HepG2 (cell line): ENCODE results near the gene SCAND1. TPM values are rescaled to one million over a fixed set of nuclear protein-coding genes. Genes with fewer than 3 reads are reported as not detected.

Experiments used
- ATAC-seq: fragments of 200-7000 bp; cut with Tn5 transposase; 3 replicates; pipeline ENCODE4 v1.9.1; 2020; ENCODE audit warnings: mild to moderate bottlenecking, moderate library complexity
- BruUV-seq: library from RNA; stranded (reverse); fragments of 400-500 nt; replicated peaks from 2 replicates; lab custom pipeline; 2021; lab: Mats Ljungman, UMichigan
- CTCF ChIA-PET: fragments of 300-600 bp; formaldehyde crosslinking; extraction: SDS; loops from one replicate; lab custom pipeline; 2021; ENCODE audit warnings: low total read pairs, inconsistent platforms, low intra/inter-chr PET ratio; lab: Yijun Ruan, JAX
- POLR2A ChIA-PET: fragments of 350-600 bp; sonication (Branson Sonifier 250); formaldehyde crosslinking; loops from one replicate; lab custom pipeline; 2020; ENCODE audit warnings: antibody characterized with exemption, inconsistent platforms; lab: Yijun Ruan, JAX
- DNase-seq: peaks from one replicate; pipeline ENCODE4 v3.0.0-alpha.2; 2015; ENCODE audit warnings: low spot score
- FAIRE-seq: peaks from 3 replicates; lab custom pipeline; 2011; peaks lifted over from hg19 to GRCh38; lab: Jason Lieb, UNC
- H2AFZ ChIP-seq: one replicate; pipeline ENCODE4 v1.6.1; 2011; ENCODE audit warnings: low read length, inconsistent platforms
- H3K27ac ChIP-seq: fragments of 300-600 bp; 3 replicates; pipeline ENCODE4 v1.8.0; 2011; ENCODE audit warnings: mixed run types, mild to moderate bottlenecking, mixed read lengths, low read length, inconsistent platforms; ENCODE audit not compliant: insufficient read depth; ENCODE audit errors: extremely low read length
- H3K27me3 ChIP-seq, 2 experiments: fragments of 200-600 bp in 1 of 2; 2 replicates in 1 of 2; 3 replicates in 1 of 2; pipeline versions ENCODE4 v1.6.0 to v1.8.0; 2011; ENCODE audit warnings: low read length in 2 of 2, mild to moderate bottlenecking in 2 of 2, moderate library complexity in 2 of 2, inconsistent platforms in 1 of 2; ENCODE audit not compliant: insufficient read depth in 2 of 2, control insufficient read depth in 1 of 2
- H3K36me3 ChIP-seq, 2 experiments: fragments of 200-600 bp in 1 of 2; replicated peaks in 1 of 2; 2 replicates in 1 of 2; 3 replicates in 1 of 2; pipeline versions ENCODE4 v1.5.1 to v1.8.0; 2011; ENCODE audit warnings: low read length in 2 of 2, inconsistent platforms in 1 of 2; ENCODE audit not compliant: insufficient read depth in 2 of 2, control insufficient read depth in 1 of 2
- H3K4me1 ChIP-seq: 2 replicates; pipeline ENCODE4 v1.5.1; 2012; ENCODE audit warnings: low read length, inconsistent platforms; ENCODE audit not compliant: insufficient read depth
- H3K4me2 ChIP-seq: 2 replicates; pipeline ENCODE4 v1.6.0; 2011; ENCODE audit warnings: low read depth, low read length, inconsistent platforms
- H3K4me3 ChIP-seq, 3 experiments: fragments of 200-600 bp in 1 of 3; sonication (generic), shearing (Covaris generic) in 1 of 3; replicated peaks in 1 of 3; 2 replicates each; pipeline ENCODE4 v1.5.1; 2011 to 2016; ENCODE audit warnings: low read length in 3 of 3, inconsistent platforms in 2 of 3, low read depth in 2 of 3, mild to moderate bottlenecking in 2 of 3, control low read depth in 1 of 3, mixed read lengths in 1 of 3; ENCODE audit not compliant: insufficient read depth in 1 of 3
- H3K79me2 ChIP-seq: one replicate; pipeline ENCODE4 v1.6.1; 2011; ENCODE audit warnings: low read length, inconsistent platforms; ENCODE audit not compliant: insufficient read depth
- H3K9ac ChIP-seq: 2 replicates; pipeline ENCODE4 v1.6.0; 2011; ENCODE audit warnings: mild to moderate bottlenecking, low read depth, low read length, inconsistent platforms; ENCODE audit not compliant: insufficient read depth
- H3K9me3 ChIP-seq: 2 replicates; pipeline ENCODE4 v1.5.1; 2012; ENCODE audit warnings: mild to moderate bottlenecking, low read length
- H4K20me1 ChIP-seq: 2 replicates; pipeline ENCODE4 v1.6.0; 2011; ENCODE audit warnings: inconsistent platforms, mild to moderate bottlenecking, low read length, moderate library complexity; ENCODE audit not compliant: insufficient read depth
- ARNT2 ChIP-seq: sonication (generic); formaldehyde crosslinking; IDR thresholded peaks from 2 replicates; pipeline ENCODE4 v1.8.0; 2022; ENCODE audit warnings: mild to moderate bottlenecking, low read depth, missing genetic modification reagents, moderate library complexity
- CBX1 ChIP-seq: IDR thresholded peaks from one replicate; pipeline ENCODE4 v1.6.1; 2016; ENCODE audit warnings: antibody characterized with exemption, low read depth
- GATAD2A ChIP-seq: IDR thresholded peaks from 2 replicates; pipeline ENCODE4 v1.6.1; 2016
- JARID2 ChIP-seq: sonication (generic); formaldehyde crosslinking; IDR thresholded peaks from 2 replicates; pipeline ENCODE4 v1.8.1; 2023; ENCODE audit warnings: missing genetic modification reagents, inconsistent platforms; ENCODE audit not compliant: insufficient replicate concordance
- JUNB ChIP-seq: sonication (generic); formaldehyde crosslinking; IDR thresholded peaks from 2 replicates; pipeline ENCODE4 v1.8.0; 2022; ENCODE audit warnings: missing genetic modification reagents, mild to moderate bottlenecking, borderline replicate concordance
- TMF1 ChIP-seq: sonication (generic); formaldehyde crosslinking; IDR thresholded peaks from 2 replicates; pipeline ENCODE4 v1.8.1; 2022; ENCODE audit warnings: low read depth, missing genetic modification reagents
- ZNF136 ChIP-seq: sonication (generic); formaldehyde crosslinking; IDR thresholded peaks from 2 replicates; pipeline ENCODE4 v1.8.1; 2022; ENCODE audit warnings: low read depth, mild to moderate bottlenecking, moderate library complexity, missing genetic modification reagents
- ZNF670 ChIP-seq: sonication (generic); formaldehyde crosslinking; IDR thresholded peaks from 2 replicates; pipeline ENCODE4 v1.8.0; 2022; ENCODE audit warnings: mild to moderate bottlenecking, missing genetic modification reagents, borderline replicate concordance
- ZNF781 ChIP-seq: sonication (generic); formaldehyde crosslinking; IDR thresholded peaks from 2 replicates; pipeline ENCODE4 v1.5.1; 2020; ENCODE audit warnings: borderline replicate concordance, mild to moderate bottlenecking, missing genetic modification reagents; ENCODE audit errors: not compliant biosample characterization
- WGBS: methylation state at CpG from one replicate; pipeline ENCODE4 v1.1.6; 2017; ENCODE audit warnings: low lambda C conversion rate; 5-methylcytosine and 5-hydroxymethylcytosine counted together
- in situ Hi-C: cut with HindIII; loops from 2 replicates; pipeline ENCODE4 v1.10.0; 2017; ENCODE audit warnings: low pct_unique_long_range_greater_than_20kb; ENCODE audit not compliant: extremely low pct_ligation_motif_present
- intact Hi-C: fragments of 100-400 bp; cut with micrococcal nuclease; formaldehyde crosslinking; loops from one replicate; pipeline ENCODE4 v1.10.0; 2022; ENCODE audit not compliant: unreplicated experiment
- polyA plus RNA-seq, 8 experiments: library from polyadenylated mRNA; depleted of rRNA in 3 of 8; stranded (reverse) in 7 of 8; unstranded in 1 of 8; fragments of >200 nt; fragmentation: Illumina TruSeq in 4 of 8; extraction: Trizol in 4 of 8; gene quantifications; 2 replicates each; pipeline versions ENCODE4 v1.2.1 to v1.2.3, GENCODE V29; 2011 to 2016; ENCODE audit warnings: low read depth in 4 of 8, missing spikeins in 1 of 8, mixed read lengths in 1 of 8; ENCODE audit not compliant: insufficient read depth in 1 of 8
- total RNA-seq, 5 experiments: library from RNA; depleted of rRNA; stranded (reverse); fragments of >200 nt; fragmentation: Illumina TruSeq; extraction: Trizol; gene quantifications; 2 replicates each; pipeline ENCODE4 v1.2.3, GENCODE V29; 2016; ENCODE audit warnings: low read depth in 1 of 5
- TF ChIP-seq, protein P1 (sequence below): sonication (generic); formaldehyde crosslinking; IDR thresholded peaks from 2 replicates; pipeline ENCODE4 v1.5.0; 2020; ENCODE audit warnings: mild to moderate bottlenecking, missing genetic modification reagents, borderline replicate concordance
- TF ChIP-seq, protein P2 (sequence below): sonication (generic); formaldehyde crosslinking; IDR thresholded peaks from 2 replicates; pipeline ENCODE4 v1.8.1; 2023; ENCODE audit warnings: missing genetic modification reagents, inconsistent platforms, borderline replicate concordance
- TF ChIP-seq, protein P3 (sequence below): IDR thresholded peaks from 2 replicates; pipeline ENCODE4 v1.6.1; 2016; ENCODE audit warnings: mild to moderate bottlenecking, missing biosample characterization, missing genetic modification reagents
- TF ChIP-seq, protein P4 (sequence below): sonication (generic); formaldehyde crosslinking; IDR thresholded peaks from 2 replicates; pipeline ENCODE4 v1.4.0; 2020; ENCODE audit warnings: missing genetic modification reagents, borderline replicate concordance
- TF ChIP-seq, protein P5 (sequence below): sonication (generic); formaldehyde crosslinking; IDR thresholded peaks from 2 replicates; pipeline ENCODE4 v1.4.0; 2020; ENCODE audit warnings: missing genetic modification reagents

SCAND1 gene
- total and polyA plus RNA-seq, 2 of the 13 experiments (the other 11 are each of a cell fraction or from before 2014, with no cell fraction given): 19.3 to 109 TPM

DNA sequence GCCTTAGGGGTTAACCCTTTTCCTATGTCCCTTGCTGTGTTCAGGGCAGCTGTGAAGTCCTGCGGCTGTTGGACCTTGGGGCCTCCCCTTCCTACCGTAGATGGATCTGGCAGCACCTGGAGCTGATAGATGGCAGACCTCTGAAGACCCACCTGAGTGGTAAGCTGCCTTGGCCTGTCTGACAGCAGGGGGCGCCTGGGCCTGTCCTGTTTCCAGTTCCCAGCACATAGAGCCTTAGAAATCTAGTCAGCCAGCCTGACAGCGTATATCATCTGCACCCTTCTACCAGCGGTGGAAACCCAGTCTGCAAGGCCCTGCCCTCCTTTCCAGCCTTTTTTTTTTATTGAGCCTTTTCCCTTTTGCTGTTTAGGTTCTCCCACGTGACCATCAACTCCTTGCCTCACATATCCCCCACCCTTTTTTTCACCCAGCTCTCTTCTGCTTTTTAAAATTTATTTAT is 40.7 kb upstream of the SCAND1 start:
- 4% methylated on average over 5 of the region's 6 CpGs for WGBS
- intact Hi-C loops (loop anchor here (1.0 to 10.0 kb wide), 4 partner anchors 54 to 440 kb away; no protein-coding TSS in a partner anchor), in situ Hi-C loops (loop anchor here (5.0 kb wide), 2 partner anchors 142 to 202 kb away; no protein-coding TSS in a partner anchor)
- no peak overlapping the region for H3K4me3 ChIP-seq
- no peaks in the 10 kb centered on the region for H3K4me1 ChIP-seq
- CTCF ChIA-PET: interaction anchor here (1.5 to 7.4 kb wide), 3 partner anchors 143 to 444 kb away, joined by 3 to 259 read pairs (median 34); no protein-coding TSS in a partner anchor
- peak; percentile 85 for DNase-seq
- H2AFZ ChIP-seq: no peak overlapping the region
- no peaks in the 10 kb centered on the region for H3K36me3 ChIP-seq
- no peaks in the 10 kb centered on the region for H3K9me3 ChIP-seq
- no peak overlapping the region for H3K9ac ChIP-seq
- BruUV-seq: no TSS peak
- no peaks in the 10 kb centered on the region for H4K20me1 ChIP-seq
- ATAC-seq: peak; percentile 98
- H3K4me2 ChIP-seq: no peak overlapping the region
- peak; percentile 72 for FAIRE-seq
- no peaks in the 10 kb centered on the region for H3K79me2 ChIP-seq
- H3K27me3 ChIP-seq: no peaks in the 10 kb centered on the region
- POLR2A ChIA-PET: interaction anchor here (0.9 to 1.5 kb wide), 2 partner anchors 41 to 144 kb away, joined by 4 to 15 read pairs; partner anchors contain the start of gene SCAND1
- H3K27ac ChIP-seq: no peak overlapping the region
- TF ChIP-seq, protein P1, sequence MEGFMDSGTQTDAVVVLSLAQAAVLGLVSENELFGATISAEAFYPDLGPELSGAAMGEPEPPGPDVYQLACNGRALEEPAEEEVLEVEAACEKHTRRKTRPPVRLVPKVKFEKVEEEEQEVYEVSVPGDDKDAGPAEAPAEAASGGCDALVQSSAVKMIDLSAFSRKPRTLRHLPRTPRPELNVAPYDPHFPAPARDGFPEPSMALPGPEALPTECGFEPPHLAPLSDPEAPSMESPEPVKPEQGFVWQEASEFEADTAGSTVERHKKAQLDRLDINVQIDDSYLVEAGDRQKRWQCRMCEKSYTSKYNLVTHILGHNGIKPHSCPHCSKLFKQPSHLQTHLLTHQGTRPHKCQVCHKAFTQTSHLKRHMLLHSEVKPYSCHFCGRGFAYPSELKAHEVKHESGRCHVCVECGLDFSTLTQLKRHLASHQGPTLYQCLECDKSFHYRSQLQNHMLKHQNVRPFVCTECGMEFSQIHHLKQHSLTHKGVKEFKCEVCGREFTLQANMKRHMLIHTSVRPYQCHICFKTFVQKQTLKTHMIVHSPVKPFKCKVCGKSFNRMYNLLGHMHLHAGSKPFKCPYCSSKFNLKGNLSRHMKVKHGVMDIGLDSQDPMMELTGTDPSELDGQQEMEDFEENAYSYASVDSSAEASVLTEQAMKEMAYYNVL (CRISPR knock-in tag): no peak; the same call in 1 of the 2 replicates
- TF ChIP-seq GATAD2A: peak; percentile 44; the same call in 1 of the 2 replicates
- no peak for TF ChIP-seq CBX1
- TF ChIP-seq, protein P2, sequence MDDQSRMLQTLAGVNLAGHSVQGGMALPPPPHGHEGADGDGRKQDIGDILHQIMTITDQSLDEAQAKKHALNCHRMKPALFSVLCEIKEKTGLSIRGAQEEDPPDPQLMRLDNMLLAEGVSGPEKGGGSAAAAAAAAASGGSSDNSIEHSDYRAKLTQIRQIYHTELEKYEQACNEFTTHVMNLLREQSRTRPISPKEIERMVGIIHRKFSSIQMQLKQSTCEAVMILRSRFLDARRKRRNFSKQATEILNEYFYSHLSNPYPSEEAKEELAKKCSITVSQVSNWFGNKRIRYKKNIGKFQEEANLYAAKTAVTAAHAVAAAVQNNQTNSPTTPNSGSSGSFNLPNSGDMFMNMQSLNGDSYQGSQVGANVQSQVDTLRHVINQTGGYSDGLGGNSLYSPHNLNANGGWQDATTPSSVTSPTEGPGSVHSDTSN (CRISPR knock-in tag): no peak
- peak; percentile 76 for TF ChIP-seq ZNF781
- no peak for TF ChIP-seq ZNF670 (CRISPR knock-in tag)
- TF ChIP-seq ARNT2 (CRISPR knock-in tag): peak; percentile 57; the same call in 1 of the 2 replicates
- TF ChIP-seq TMF1 (CRISPR knock-in tag): no peak
- peak; percentile 88 for TF ChIP-seq JARID2 (CRISPR knock-in tag)
- TF ChIP-seq, protein P3, sequence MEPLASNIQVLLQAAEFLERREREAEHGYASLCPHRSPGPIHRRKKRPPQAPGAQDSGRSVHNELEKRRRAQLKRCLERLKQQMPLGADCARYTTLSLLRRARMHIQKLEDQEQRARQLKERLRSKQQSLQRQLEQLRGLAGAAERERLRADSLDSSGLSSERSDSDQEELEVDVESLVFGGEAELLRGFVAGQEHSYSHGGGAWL (CRISPR knock-in tag): 0 out of 2 replicates have a peak, but pooled peaks have one; percentile 51
- TF ChIP-seq, protein P4, sequence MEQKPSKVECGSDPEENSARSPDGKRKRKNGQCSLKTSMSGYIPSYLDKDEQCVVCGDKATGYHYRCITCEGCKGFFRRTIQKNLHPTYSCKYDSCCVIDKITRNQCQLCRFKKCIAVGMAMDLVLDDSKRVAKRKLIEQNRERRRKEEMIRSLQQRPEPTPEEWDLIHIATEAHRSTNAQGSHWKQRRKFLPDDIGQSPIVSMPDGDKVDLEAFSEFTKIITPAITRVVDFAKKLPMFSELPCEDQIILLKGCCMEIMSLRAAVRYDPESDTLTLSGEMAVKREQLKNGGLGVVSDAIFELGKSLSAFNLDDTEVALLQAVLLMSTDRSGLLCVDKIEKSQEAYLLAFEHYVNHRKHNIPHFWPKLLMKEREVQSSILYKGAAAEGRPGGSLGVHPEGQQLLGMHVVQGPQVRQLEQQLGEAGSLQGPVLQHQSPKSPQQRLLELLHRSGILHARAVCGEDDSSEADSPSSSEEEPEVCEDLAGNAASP (CRISPR knock-in tag): 0 out of 2 replicates have a peak, but pooled peaks have one; percentile 35
- TF ChIP-seq, protein P5, sequence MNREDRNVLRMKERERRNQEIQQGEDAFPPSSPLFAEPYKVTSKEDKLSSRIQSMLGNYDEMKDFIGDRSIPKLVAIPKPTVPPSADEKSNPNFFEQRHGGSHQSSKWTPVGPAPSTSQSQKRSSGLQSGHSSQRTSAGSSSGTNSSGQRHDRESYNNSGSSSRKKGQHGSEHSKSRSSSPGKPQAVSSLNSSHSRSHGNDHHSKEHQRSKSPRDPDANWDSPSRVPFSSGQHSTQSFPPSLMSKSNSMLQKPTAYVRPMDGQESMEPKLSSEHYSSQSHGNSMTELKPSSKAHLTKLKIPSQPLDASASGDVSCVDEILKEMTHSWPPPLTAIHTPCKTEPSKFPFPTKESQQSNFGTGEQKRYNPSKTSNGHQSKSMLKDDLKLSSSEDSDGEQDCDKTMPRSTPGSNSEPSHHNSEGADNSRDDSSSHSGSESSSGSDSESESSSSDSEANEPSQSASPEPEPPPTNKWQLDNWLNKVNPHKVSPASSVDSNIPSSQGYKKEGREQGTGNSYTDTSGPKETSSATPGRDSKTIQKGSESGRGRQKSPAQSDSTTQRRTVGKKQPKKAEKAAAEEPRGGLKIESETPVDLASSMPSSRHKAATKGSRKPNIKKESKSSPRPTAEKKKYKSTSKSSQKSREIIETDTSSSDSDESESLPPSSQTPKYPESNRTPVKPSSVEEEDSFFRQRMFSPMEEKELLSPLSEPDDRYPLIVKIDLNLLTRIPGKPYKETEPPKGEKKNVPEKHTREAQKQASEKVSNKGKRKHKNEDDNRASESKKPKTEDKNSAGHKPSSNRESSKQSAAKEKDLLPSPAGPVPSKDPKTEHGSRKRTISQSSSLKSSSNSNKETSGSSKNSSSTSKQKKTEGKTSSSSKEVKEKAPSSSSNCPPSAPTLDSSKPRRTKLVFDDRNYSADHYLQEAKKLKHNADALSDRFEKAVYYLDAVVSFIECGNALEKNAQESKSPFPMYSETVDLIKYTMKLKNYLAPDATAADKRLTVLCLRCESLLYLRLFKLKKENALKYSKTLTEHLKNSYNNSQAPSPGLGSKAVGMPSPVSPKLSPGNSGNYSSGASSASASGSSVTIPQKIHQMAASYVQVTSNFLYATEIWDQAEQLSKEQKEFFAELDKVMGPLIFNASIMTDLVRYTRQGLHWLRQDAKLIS (CRISPR knock-in tag): no peak
- TF ChIP-seq ZNF136 (CRISPR knock-in tag): no peak
- no peak for TF ChIP-seq JUNB
